EL (cell line): ENCODE results near the gene ARNT2.

Experiments used
- DNase-seq: peaks from one replicate; pipeline ENCODE4 v3.0.0-alpha.2; 2016

Gene ARNT2

GRCh38 chr15:80444680-80445251, 40.6 kb downstream of the ARNT2 start:
- DNase-seq = no peak

- DNase-seq = no peak
Observed at GRCh38 chr15:80445300-80446041, 41.3 kb downstream of the ARNT2 start.

- DNase-seq = no peak
Observed at GRCh38 chr15:80447077-80447476, 42.9 kb downstream of the ARNT2 start.

- no peak for DNase-seq
Observed at GRCh38 chr15:80449825-80450224, 45.6 kb downstream of the ARNT2 start.

- no peak for DNase-seq
Observed at GRCh38 chr15:80450811-80451321, 46.7 kb downstream of the ARNT2 start.

GRCh38 chr15:80452166-80452565, 48.0 kb downstream of the ARNT2 start:
- DNase-seq = no peak

GRCh38 chr15:80455051-80455648, 51.0 kb downstream of the ARNT2 start:
- no peak for DNase-seq

- DNase-seq = peak; percentile 94
Observed at GRCh38 chr15:80455668-80456442, 51.7 kb downstream of the ARNT2 start.

- DNase-seq = peak; percentile 23
Observed at GRCh38 chr15:80456517-80457492, 52.6 kb downstream of the ARNT2 start.

GRCh38 chr15:80457896-80458295, 53.7 kb downstream of the ARNT2 start:
- DNase-seq = no peak

GRCh38 chr15:80458580-80458979, 54.4 kb downstream of the ARNT2 start:
- DNase-seq = no peak

GRCh38 chr15:80459380-80459779, 55.2 kb downstream of the ARNT2 start:
- no peak for DNase-seq

- no peak for DNase-seq
Observed at GRCh38 chr15:80459818-80460217, 55.6 kb downstream of the ARNT2 start.

GRCh38 chr15:80461356-80462095, 57.3 kb downstream of the ARNT2 start:
- DNase-seq = no peak

- DNase-seq = no peak
Observed at GRCh38 chr15:80462111-80462510, 57.9 kb downstream of the ARNT2 start.

GRCh38 chr15:80462836-80463512, 58.8 kb downstream of the ARNT2 start:
- DNase-seq = no peak

GRCh38 chr15:80464951-80465625, 60.9 kb downstream of the ARNT2 start:
- DNase-seq = no peak

GRCh38 chr15:80465626-80466005, 61.4 kb downstream of the ARNT2 start:
- no peak for DNase-seq

- DNase-seq = no peak
Observed at GRCh38 chr15:80466543-80466942, 62.4 kb downstream of the ARNT2 start.

- no peak for DNase-seq
Observed at GRCh38 chr15:80467311-80467714, 63.1 kb downstream of the ARNT2 start.
